ENCODE measurements around the gene PARP11. TPM values are rescaled to one million over a fixed set of nuclear protein-coding genes. Genes with fewer than 3 reads are reported as not detected.

PARP11 gene
- total RNA-seq, 1 experiment from 2014 or later = 2.7 TPM

DNA sequence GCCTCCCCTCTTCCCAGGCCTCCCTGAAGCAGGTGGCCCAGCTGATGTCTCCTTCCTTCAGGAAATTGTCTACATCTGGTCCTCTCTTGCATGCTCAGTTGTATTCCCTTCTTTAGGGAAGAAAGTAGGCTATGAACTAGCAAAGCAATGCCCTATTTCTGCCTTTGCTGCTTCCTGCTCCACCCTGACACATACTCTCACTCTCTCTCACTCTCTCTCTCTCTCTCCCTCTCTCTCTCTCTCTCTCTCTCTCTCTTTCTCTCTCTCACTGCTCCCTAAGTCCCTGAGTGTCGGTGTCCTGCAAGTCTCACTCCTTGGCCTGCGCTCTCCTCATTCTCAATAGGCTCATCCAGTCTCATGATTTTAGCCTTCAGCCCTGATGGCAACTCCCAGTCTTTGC is 19.4 kb upstream of the PARP11 start:
- Histone ChIP-seq H3K9me3 (ENCODE audit: control insufficient read depth in 1 of 2, insufficient read depth in 1 of 2, low read depth in 1 of 2, low read length in 2 of 2) (no peaks in the 10 kb centered on the region), H3K9ac (ENCODE audit: low read length) (no peak overlapping the region), H3K9me2 (ENCODE audit: insufficient read depth) (no peaks in the 10 kb centered on the region), H3K79me2 (ENCODE audit: insufficient read depth, low read length) (no peaks in the 10 kb centered on the region), H3K4me2 (ENCODE audit: low read length) (no peak overlapping the region), H3K36me3 (ENCODE audit: control insufficient read depth in 1 of 2, insufficient read depth in 2 of 2, low read length in 2 of 2) (no peaks in the 10 kb centered on the region), H3K27me3 (ENCODE audit: insufficient read depth, low read length) (peaks cover 56% of the 10 kb centered on the region), H4K20me1 (ENCODE audit: insufficient read depth) (no peaks in the 10 kb centered on the region), H3K4me3 (replicated peaks in 1 of 2; ENCODE audit: low read depth in 1 of 2, low read length in 2 of 2) (no peak overlapping the region), H3K4me1 (ENCODE audit: control insufficient read depth in 1 of 2, insufficient read depth in 2 of 2, low read length in 2 of 2) (no peaks in the 10 kb centered on the region), H3K27ac (ENCODE audit: low read depth, low read length) (no peak overlapping the region), H2AFZ (ENCODE audit: low read depth, low read length, poor library complexity, severe bottlenecking) (no peak overlapping the region)
- ATAC-seq = no peak
- ChIA-PET POLR2A (no interaction called here), RAD21 (ENCODE audit: low non-redundant PET in 1 of 2, low total read pairs in 2 of 2, uncharacterized antibody in 2 of 2, unreplicated experiment in 2 of 2) (no interaction called here), CTCF (interaction anchor here (0.9 kb wide), 1 partner anchor 9 kb away, joined by 3 read pairs; no protein-coding TSS in a partner anchor)
- no TSS peak for BruUV-seq (replicated peaks)
- TF ChIP-seq ZNF274 (IDR thresholded peaks at IDR 0.05; ENCODE audit: low read depth, low read length) (no peak), EZH2 (IDR thresholded peaks at IDR 0.05) (no peak), ZBTB33 (IDR thresholded peaks at IDR 0.05; ENCODE audit: extremely low read depth, insufficient replicate concordance, low read length) (no peak), POLR2AphosphoS5 (IDR thresholded peaks at IDR 0.05; ENCODE audit: low read depth, low read length) (no peak), RAD21 (IDR thresholded peaks at IDR 0.05; ENCODE audit: low read depth) (no peak), CBX3 (IDR thresholded peaks at IDR 0.05; ENCODE audit: low read depth) (no peak), EGR1 (IDR thresholded peaks at IDR 0.05; ENCODE audit: low read depth) (no peak), ELF1 (IDR thresholded peaks at IDR 0.05; ENCODE audit: borderline replicate concordance, low read depth) (no peak), SIN3A (IDR thresholded peaks at IDR 0.05; ENCODE audit: low read depth) (no peak), SP1 (IDR thresholded peaks at IDR 0.05; ENCODE audit: low read depth) (no peak), TCF7L2 (IDR thresholded peaks at IDR 0.05; ENCODE audit: borderline replicate concordance, extremely low read depth, insufficient read depth, insufficient read length) (no peak), SRF (IDR thresholded peaks at IDR 0.05; ENCODE audit: low read depth) (no peak), CEBPB (IDR thresholded peaks at IDR 0.05; ENCODE audit: low read depth) (no peak)
- TF ChIP-seq, protein P1, sequence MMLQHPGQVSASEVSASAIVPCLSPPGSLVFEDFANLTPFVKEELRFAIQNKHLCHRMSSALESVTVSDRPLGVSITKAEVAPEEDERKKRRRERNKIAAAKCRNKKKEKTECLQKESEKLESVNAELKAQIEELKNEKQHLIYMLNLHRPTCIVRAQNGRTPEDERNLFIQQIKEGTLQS (IDR thresholded peaks at IDR 0.05) = no peak
- TF ChIP-seq, protein P2, sequence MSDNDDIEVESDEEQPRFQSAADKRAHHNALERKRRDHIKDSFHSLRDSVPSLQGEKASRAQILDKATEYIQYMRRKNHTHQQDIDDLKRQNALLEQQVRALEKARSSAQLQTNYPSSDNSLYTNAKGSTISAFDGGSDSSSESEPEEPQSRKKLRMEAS (IDR thresholded peaks at IDR 0.05) = no peak
- TF ChIP-seq, protein P3, sequence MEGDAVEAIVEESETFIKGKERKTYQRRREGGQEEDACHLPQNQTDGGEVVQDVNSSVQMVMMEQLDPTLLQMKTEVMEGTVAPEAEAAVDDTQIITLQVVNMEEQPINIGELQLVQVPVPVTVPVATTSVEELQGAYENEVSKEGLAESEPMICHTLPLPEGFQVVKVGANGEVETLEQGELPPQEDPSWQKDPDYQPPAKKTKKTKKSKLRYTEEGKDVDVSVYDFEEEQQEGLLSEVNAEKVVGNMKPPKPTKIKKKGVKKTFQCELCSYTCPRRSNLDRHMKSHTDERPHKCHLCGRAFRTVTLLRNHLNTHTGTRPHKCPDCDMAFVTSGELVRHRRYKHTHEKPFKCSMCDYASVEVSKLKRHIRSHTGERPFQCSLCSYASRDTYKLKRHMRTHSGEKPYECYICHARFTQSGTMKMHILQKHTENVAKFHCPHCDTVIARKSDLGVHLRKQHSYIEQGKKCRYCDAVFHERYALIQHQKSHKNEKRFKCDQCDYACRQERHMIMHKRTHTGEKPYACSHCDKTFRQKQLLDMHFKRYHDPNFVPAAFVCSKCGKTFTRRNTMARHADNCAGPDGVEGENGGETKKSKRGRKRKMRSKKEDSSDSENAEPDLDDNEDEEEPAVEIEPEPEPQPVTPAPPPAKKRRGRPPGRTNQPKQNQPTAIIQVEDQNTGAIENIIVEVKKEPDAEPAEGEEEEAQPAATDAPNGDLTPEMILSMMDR (IDR thresholded peaks at IDR 0.05 in 2 of 3, conservative IDR thresholded peaks at IDR 0.05 in 1 of 3; ENCODE audit: borderline replicate concordance in 1 of 3, insufficient read depth in 1 of 3, low read depth in 2 of 3, low read length in 2 of 3) = no peak
- intact Hi-C loops (cut with micrococcal nuclease) = no loop called here
- DNase-seq (ENCODE audit: low read depth, low spot score) = no peak

All from HCT116 (cell line).